Glomerular visceral epithelial cell (primary cell): ENCODE measurements around the gene SCGB3A2.

Experiments used
- DNase-seq: peaks from one replicate; pipeline ENCODE4 v3.0.0-alpha.2; 2016; ENCODE audit errors: extremely low spot score

Gene SCGB3A2

GRCh38 chr5:147904110-147904509 is 25.6 kb downstream of the SCGB3A2 start:
- no peak for DNase-seq

DNA sequence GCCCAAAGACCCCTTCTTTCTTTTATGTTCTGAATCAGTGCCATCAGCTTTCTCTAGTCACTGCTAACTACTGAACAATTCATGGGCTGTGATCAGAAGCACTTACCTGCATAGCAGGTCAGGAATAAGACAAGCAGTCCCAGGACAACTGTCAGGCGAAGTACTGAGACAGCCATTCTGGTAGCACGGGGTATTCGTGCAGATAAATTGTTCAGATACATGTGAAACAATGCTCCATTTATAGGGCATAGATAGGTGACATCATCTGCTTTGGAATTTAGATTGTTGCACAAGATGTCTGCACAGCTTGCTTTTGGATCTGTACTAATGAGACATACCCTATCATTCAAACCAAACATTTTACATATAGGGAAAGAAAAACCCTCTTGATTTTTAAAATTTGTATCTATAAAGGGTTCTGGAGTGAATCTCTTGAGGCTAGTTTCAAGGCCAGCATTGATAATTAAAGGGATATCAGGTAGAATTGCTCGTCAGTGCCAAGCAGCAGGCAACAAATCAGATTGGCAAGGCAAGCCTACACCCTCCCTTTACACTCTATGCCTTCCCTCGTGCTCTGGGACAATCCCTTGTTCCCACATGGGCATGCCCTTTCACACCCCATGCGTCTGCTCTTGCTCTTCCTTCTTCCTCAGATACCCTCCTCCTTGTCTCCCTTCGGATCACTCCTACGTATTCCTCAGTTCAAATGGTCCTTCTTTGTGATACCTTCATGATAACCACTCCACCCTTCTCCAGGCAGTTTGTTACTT is 28.0 kb downstream of the SCGB3A2 start, which contains the start of gene C5orf46:
TSS of gene C5orf46 (minus strand) at position 213 of the 770 bp plus-strand sequence. CDS start at position 176, 37 bp downstream.
- no peak for DNase-seq

GRCh38 chr5:147911427-147911826 is 32.9 kb downstream of the SCGB3A2 start:
- DNase-seq: no peak

GRCh38 chr5:147912011-147912410 is 33.5 kb downstream of the SCGB3A2 start:
- no peak for DNase-seq

DNA sequence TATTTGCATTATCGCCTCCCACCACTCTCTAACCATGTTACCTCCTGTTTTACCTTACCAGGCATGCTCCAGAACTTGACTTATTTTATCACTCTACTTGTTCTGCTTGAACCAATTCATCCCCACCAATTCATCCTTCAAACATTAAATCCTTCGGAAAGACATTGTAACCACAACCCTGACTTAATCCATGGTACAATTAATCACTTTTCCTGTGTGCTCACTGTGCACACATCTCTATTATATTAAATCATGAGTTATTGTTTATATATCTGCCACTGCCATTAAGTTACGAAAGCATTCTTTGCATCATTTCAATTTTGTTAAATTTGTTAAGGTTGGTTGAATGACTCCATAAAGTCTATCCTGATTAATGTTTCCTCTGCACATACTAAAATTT is 35.3 kb downstream of the SCGB3A2 start:
- no peak for DNase-seq

DNA sequence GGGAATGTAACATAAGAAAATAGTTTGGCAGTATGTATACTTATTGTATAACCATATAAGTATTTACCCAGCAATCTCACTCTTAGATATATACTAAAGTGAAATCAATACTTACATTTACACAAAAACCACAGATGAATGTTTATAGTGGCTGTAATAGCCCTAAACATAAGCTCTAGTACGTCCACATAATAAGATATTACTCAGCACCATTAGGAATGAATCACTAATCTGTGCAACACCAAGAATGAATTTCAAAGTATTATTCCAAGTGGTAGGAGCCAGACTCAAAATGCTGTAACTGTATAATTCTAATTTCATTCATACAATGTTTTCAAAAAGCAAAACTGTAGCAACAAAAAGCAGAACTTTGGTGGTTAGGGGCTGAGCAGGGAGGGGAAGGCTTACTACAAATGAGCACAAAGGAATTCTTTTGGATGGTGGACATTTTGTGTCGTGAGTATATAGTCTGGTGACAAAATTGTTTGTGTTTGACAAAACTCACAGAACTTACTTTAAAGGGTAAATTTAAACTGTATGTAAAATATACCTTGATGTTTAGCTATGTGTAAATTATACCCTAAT is 39.7 kb downstream of the SCGB3A2 start:
- DNase-seq: no peak

DNA sequence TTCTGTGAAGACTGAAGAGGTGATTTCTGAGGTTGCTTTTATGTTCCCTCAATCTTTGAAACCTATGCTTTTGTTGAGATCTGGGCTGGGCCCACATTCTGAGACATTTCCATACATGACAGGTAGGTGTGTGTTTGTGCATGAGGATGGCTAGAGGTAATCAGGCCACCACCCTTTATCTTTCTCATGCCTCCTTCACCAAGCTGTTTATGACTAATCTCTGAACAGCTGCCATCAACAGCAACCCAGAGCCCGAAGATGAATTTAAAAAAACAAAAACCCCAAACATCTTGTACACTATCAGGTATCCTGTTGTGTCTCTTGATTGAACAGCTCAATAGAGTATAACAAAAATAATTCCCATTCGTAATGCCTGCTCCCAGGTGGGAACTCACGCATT is 40.4 kb downstream of the SCGB3A2 start:
- no peak for DNase-seq

DNA sequence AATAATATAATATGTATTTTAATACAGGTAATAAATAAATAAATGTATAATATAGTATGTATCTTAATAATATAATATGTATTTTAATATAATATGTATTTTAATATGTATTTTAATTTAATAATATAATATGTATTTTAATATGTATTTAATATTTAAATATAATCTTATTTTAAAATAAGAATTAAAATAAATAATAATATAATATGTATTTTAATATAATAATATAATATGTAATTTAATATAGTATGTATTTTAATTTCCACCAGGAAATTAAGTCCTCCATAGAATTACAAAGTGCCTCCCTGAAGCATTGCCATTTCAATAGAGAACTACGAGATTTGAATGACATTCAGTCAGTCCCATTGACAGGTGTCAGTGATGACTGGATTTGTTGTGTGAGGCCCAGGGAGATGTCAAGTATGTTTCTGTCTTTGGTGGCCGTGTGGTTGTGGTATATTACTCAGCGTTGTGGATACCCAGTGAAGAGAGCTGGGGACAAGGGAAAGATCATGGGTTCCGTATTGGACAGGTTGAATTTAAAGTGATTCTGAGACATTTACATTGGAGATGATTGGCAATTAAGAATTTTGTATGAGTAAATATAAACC is 42.0 kb downstream of the SCGB3A2 start:
- DNase-seq: no peak

- DNase-seq: no peak
Observed at GRCh38 chr5:147921136-147921535, 42.6 kb downstream of the SCGB3A2 start.

DNA sequence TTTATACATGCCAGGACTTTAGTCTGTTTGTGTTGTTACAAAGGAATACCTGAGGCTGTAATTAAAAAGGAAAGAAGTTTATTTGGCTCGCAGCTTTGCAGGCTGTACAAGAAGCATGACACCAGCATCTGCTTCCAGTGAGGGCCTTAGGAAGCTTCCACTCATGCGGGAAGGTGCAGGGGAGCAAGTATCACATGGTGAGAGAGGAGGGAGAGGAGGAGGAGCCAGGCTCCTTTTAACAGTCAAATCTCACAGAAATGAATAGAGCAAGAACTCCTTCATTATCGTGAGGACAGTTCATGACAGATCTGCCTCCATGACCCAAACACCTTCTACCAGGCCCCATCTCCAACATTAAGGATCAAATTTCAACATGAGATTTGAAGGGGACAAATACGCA is 46.5 kb downstream of the SCGB3A2 start:
- no peak for DNase-seq

- DNase-seq: no peak
Observed at GRCh38 chr5:147927901-147928300, 49.4 kb downstream of the SCGB3A2 start.

DNA sequence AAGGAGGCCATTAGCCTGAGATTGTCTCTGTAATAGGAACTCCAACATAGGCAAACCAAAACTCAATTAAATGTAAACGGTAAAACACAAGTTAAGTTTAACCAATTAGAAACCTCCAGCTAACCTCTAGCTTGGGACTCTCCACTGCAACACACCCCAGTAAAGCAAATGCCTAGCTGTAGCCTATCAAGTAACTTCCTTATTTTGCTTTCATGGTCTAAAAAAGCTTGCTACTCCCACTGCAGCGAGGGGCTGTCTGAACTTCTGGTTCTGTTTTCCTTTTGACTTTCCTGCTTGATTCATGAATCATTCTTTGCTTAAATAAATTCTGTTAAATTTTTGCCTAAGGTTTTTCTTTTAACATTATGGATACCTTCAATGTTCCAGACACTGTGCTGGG is 52.3 kb downstream of the SCGB3A2 start:
- DNase-seq: no peak
